ENCODE data around the gene KLHL13. TPM values are rescaled to one million over a fixed set of nuclear protein-coding genes. Genes with fewer than 3 reads are reported as not detected.

Gene KLHL13
- total RNA-seq, 1 experiment from 2014 or later, result 0.82 TPM

- Histone ChIP-seq H3K9me3 (ENCODE audit: control insufficient read depth, insufficient read depth, low read depth, low read length) (no peaks in the 10 kb centered on the region), H3K4me1 (ENCODE audit: control insufficient read depth, insufficient read depth, low read length) (no peaks in the 10 kb centered on the region), H3K27ac (ENCODE audit: low read length) (no peak overlapping the region), H3K27me3 (ENCODE audit: control insufficient read depth, insufficient read depth, low read length) (no peaks in the 10 kb centered on the region), H3K36me3 (ENCODE audit: control insufficient read depth, insufficient read depth, low read length) (no peaks in the 10 kb centered on the region), H3K4me3 (ENCODE audit: low read depth in 2 of 2, low read length in 2 of 2) (no peak overlapping the region)
- no TSS peak for BruUV-seq (replicated peaks)
- DNase-seq (ENCODE audit: low read depth, low spot score), result no peak
- TF ChIP-seq REST (IDR thresholded peaks at IDR 0.05; ENCODE audit: insufficient read depth in 1 of 2, low read depth in 2 of 2, low read length in 1 of 2) (no peak), SIN3A (IDR thresholded peaks at IDR 0.05; ENCODE audit: borderline replicate concordance, insufficient read depth, low read depth, low read length) (no peak), TCF7L2 (IDR thresholded peaks at IDR 0.05; ENCODE audit: low read depth, low read length) (no peak), POLR2AphosphoS5 (IDR thresholded peaks at IDR 0.05; ENCODE audit: low read depth, low read length) (no peak), CTCF (IDR thresholded peaks at IDR 0.05) (no peak)
- ChIA-PET CTCF (no interaction called here), POLR2A (interaction anchor here (0.6 kb wide), 1 partner anchor 259 kb away, joined by 4 read pairs; no protein-coding TSS in a partner anchor)
- ATAC-seq, result no peak
- in situ Hi-C loops (cut with HindIII; ENCODE audit: low pct_unique_long_range_greater_than_20kb, low sequenced_read_pairs), result no loop called here
- intact Hi-C loops (cut with micrococcal nuclease; ENCODE audit: unreplicated experiment), result loop anchor here (5.0 to 10.0 kb wide), 2 partner anchors 231 to 258 kb away; no protein-coding TSS in a partner anchor
These were observed 120.2 kb downstream of the KLHL13 start for GRCh38 chrX:117996408-117996807.

- Histone ChIP-seq H3K27me3 (ENCODE audit: control insufficient read depth, insufficient read depth, low read length) (no peaks in the 10 kb centered on the region), H3K4me3 (ENCODE audit: low read depth in 2 of 2, low read length in 2 of 2) (no peak overlapping the region), H3K27ac (ENCODE audit: low read length) (no peak overlapping the region), H3K9me3 (ENCODE audit: control insufficient read depth, insufficient read depth, low read depth, low read length) (no peaks in the 10 kb centered on the region), H3K36me3 (ENCODE audit: control insufficient read depth, insufficient read depth, low read length) (no peaks in the 10 kb centered on the region), H3K4me1 (ENCODE audit: control insufficient read depth, insufficient read depth, low read length) (no peaks in the 10 kb centered on the region)
- no peak for DNase-seq (ENCODE audit: low read depth, low spot score)
- ATAC-seq, result no peak
- intact Hi-C loops (cut with micrococcal nuclease; ENCODE audit: unreplicated experiment), result loop anchor here (5.0 to 10.0 kb wide), 2 partner anchors 232 to 259 kb away; no protein-coding TSS in a partner anchor
- no TSS peak for BruUV-seq (replicated peaks)
- in situ Hi-C loops (cut with HindIII; ENCODE audit: low pct_unique_long_range_greater_than_20kb, low sequenced_read_pairs), result no loop called here
- POLR2A ChIA-PET, result no interaction called here
- TF ChIP-seq TCF7L2 (IDR thresholded peaks at IDR 0.05; ENCODE audit: low read depth, low read length) (no peak), POLR2AphosphoS5 (IDR thresholded peaks at IDR 0.05; ENCODE audit: low read depth, low read length) (no peak)
- CTCF ChIA-PET, result no interaction called here
These were observed 121.2 kb downstream of the KLHL13 start for GRCh38 chrX:117995378-117995777.

- Histone ChIP-seq H3K4me1 (ENCODE audit: control insufficient read depth, insufficient read depth, low read length) (no peaks in the 10 kb centered on the region), H3K9me3 (ENCODE audit: control insufficient read depth, insufficient read depth, low read depth, low read length) (no peaks in the 10 kb centered on the region), H3K36me3 (ENCODE audit: control insufficient read depth, insufficient read depth, low read length) (no peaks in the 10 kb centered on the region), H3K27ac (ENCODE audit: low read length) (no peak overlapping the region), H3K27me3 (ENCODE audit: control insufficient read depth, insufficient read depth, low read length) (no peaks in the 10 kb centered on the region), H3K4me3 (ENCODE audit: low read depth in 2 of 2, low read length in 2 of 2) (no peak overlapping the region)
- ATAC-seq (no peak), DNase-seq (ENCODE audit: low read depth, low spot score) (no peak)
- TF ChIP-seq SIN3A (IDR thresholded peaks at IDR 0.05; ENCODE audit: borderline replicate concordance, insufficient read depth, low read depth, low read length), result no peak
- no peak for TF ChIP-seq CTCF (IDR thresholded peaks at IDR 0.05)
- no peak for TF ChIP-seq TCF7L2 (IDR thresholded peaks at IDR 0.05; ENCODE audit: low read depth, low read length)
- CTCF ChIA-PET, result no interaction called here
- POLR2A ChIA-PET, result no interaction called here
- in situ Hi-C loops (cut with HindIII; ENCODE audit: low pct_unique_long_range_greater_than_20kb, low sequenced_read_pairs), result no loop called here
- intact Hi-C loops (cut with micrococcal nuclease; ENCODE audit: unreplicated experiment), result loop anchor here (10.0 kb wide), 1 partner anchor 263 kb away; no protein-coding TSS in a partner anchor
- BruUV-seq (replicated peaks), result no TSS peak
These were observed 124.4 kb downstream of the KLHL13 start for GRCh38 chrX:117992192-117992723.
